Vagina (tissue), 2 donors: ENCODE measurements around the gene SUMF2.

Experiments used
- POLR2AphosphoS5 ChIP-seq, 2 donors: sonication (generic); formaldehyde crosslinking; IDR thresholded peaks; one replicate each; pipeline ENCODE4 v1.9.0; 2017; ENCODE audit warnings: antibody characterized with exemption in 2 of 2, mild to moderate bottlenecking in 2 of 2, low read depth in 1 of 2; ENCODE audit not compliant: insufficient read depth in 1 of 2
- TF ChIP-seq, protein P1 (sequence below), 3 experiments: fragments of 450-650 bp in 2 of 3; fragments of 200-600 bp in 1 of 3; sonication (generic) in 1 of 3; IDR thresholded peaks; one replicate each; pipeline ENCODE4 v1.5.1; 2017 to 2019; ENCODE audit warnings: antibody characterized with exemption in 3 of 3, mild to moderate bottlenecking in 2 of 3, moderate library complexity in 2 of 3

DNA sequence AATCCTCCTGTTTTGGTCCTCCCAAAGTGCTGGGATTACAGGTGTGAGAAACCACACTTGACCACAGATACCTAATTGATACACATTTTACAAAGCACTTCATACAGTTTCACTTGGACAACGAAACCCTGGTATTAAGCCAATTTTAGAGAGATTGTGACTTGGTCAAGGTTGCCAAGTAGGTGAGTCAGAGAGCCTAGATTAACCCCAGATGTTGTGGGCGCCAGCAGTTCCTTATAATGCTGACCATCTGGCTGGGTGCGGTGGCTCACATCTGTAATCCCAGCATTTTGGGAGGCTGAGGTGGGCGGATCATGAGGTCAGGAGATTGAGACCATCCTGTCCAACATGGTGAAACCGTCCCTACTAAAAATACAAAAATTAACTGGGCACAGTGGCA lies 33.6 kb downstream of the SUMF2 start:
- TF ChIP-seq, protein P1, sequence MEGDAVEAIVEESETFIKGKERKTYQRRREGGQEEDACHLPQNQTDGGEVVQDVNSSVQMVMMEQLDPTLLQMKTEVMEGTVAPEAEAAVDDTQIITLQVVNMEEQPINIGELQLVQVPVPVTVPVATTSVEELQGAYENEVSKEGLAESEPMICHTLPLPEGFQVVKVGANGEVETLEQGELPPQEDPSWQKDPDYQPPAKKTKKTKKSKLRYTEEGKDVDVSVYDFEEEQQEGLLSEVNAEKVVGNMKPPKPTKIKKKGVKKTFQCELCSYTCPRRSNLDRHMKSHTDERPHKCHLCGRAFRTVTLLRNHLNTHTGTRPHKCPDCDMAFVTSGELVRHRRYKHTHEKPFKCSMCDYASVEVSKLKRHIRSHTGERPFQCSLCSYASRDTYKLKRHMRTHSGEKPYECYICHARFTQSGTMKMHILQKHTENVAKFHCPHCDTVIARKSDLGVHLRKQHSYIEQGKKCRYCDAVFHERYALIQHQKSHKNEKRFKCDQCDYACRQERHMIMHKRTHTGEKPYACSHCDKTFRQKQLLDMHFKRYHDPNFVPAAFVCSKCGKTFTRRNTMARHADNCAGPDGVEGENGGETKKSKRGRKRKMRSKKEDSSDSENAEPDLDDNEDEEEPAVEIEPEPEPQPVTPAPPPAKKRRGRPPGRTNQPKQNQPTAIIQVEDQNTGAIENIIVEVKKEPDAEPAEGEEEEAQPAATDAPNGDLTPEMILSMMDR (IDR thresholded peaks at IDR 0.05) = no peak
- TF ChIP-seq POLR2AphosphoS5 (IDR thresholded peaks at IDR 0.05; ENCODE audit: insufficient read depth in 1 of 2, low read depth in 1 of 2) = no peak
